PC-3 (cell line): ENCODE data around the gene IL21R. TPM values are rescaled to one million over a fixed set of nuclear protein-coding genes. Genes with fewer than 3 reads are reported as not detected.
A peak's percentile ranks its signal among the peaks of the same experiment; 100 is the strongest.

Experiments used
- ATAC-seq: fragments of 200-7000 bp; cut with Tn5 transposase; 2 replicates; pipeline ENCODE4 v1.9.1; 2020; ENCODE audit warnings: mild to moderate bottlenecking, moderate library complexity
- BruUV-seq: library from RNA; stranded (reverse); fragments of 400-500 nt; replicated peaks from 2 replicates; lab custom pipeline; 2021; lab: Mats Ljungman, UMichigan
- CTCF ChIA-PET: fragments of 300-600 bp; sonication (Branson Sonifier 250); formaldehyde crosslinking; loops from one replicate; lab custom pipeline; 2022; ENCODE audit warnings: antibody characterized with exemption; lab: Charles Lee
- POLR2A ChIA-PET: fragments of 300-600 bp; sonication (Branson Sonifier 250); formaldehyde crosslinking; loops from one replicate; lab custom pipeline; 2022; ENCODE audit warnings: antibody characterized with exemption; ENCODE audit not compliant: unreplicated experiment; lab: Charles Lee
- DNase-seq: peaks from one replicate; pipeline ENCODE4 v3.0.0-alpha.2; 2015
- H2AFZ ChIP-seq: fragments of 300-600 bp; sonication (generic); 2 replicates; pipeline ENCODE4 v1.6.0; 2016; ENCODE audit warnings: antibody characterized with exemption, low read length
- H3F3A ChIP-seq: fragments of 300-600 bp; sonication (generic); one replicate; pipeline ENCODE4 v1.6.0; 2017; ENCODE audit warnings: antibody characterized with exemption, low read length, control low read depth, mild to moderate bottlenecking; ENCODE audit not compliant: unreplicated experiment
- H3K27ac ChIP-seq: fragments of 300-600 bp; sonication (generic); 2 replicates; pipeline ENCODE4 v1.5.1; 2016; ENCODE audit warnings: mild to moderate bottlenecking, low read length
- H3K27me3 ChIP-seq: fragments of 300-600 bp; sonication (generic); 2 replicates; pipeline ENCODE4 v1.6.1; 2016; ENCODE audit warnings: low read length, mixed read lengths
- H3K36me3 ChIP-seq: fragments of 300-600 bp; sonication (generic); 2 replicates; pipeline ENCODE4 v1.6.1; 2016; ENCODE audit warnings: low read depth, mixed run types, low read length, mixed read lengths
- H3K4me1 ChIP-seq: fragments of 300-600 bp; sonication (generic); 2 replicates; pipeline ENCODE4 v1.5.1; 2016; ENCODE audit warnings: low read length; ENCODE audit not compliant: insufficient read depth
- H3K4me2 ChIP-seq: fragments of 300-600 bp; sonication (generic); 2 replicates; pipeline ENCODE4 v1.6.0; 2016; ENCODE audit warnings: low read length
- H3K4me3 ChIP-seq: fragments of 300-600 bp; sonication (generic); 2 replicates; pipeline ENCODE4 v1.5.1; 2016; ENCODE audit warnings: mild to moderate bottlenecking, low read length, mixed read lengths
- H3K79me2 ChIP-seq: fragments of 300-600 bp; sonication (generic); 2 replicates; pipeline ENCODE4 v1.6.1; 2017; ENCODE audit warnings: low read length, mixed read lengths
- H3K9ac ChIP-seq: fragments of 300-600 bp; sonication (generic); 2 replicates; pipeline ENCODE4 v1.6.0; 2016; ENCODE audit warnings: mild to moderate bottlenecking, low read length
- H3K9me2 ChIP-seq: fragments of 300-600 bp; sonication (generic); replicated peaks from 2 replicates; pipeline ENCODE4 v1.6.1; 2016; ENCODE audit warnings: mixed run types, low read length, mixed read lengths
- H3K9me3 ChIP-seq: fragments of 300-600 bp; sonication (generic); 2 replicates; pipeline ENCODE4 v1.6.1; 2016; ENCODE audit warnings: low read length, mixed read lengths
- H4K20me1 ChIP-seq: fragments of 300-600 bp; sonication (generic); 2 replicates; pipeline ENCODE4 v1.6.1; 2016; ENCODE audit warnings: low read length, mixed read lengths
- CTCF ChIP-seq: fragments of 300-600 bp; sonication (generic); conservative IDR thresholded peaks from 2 replicates; pipeline ENCODE4 v1.5.1; 2017; ENCODE audit warnings: antibody characterized with exemption, low read depth, mild to moderate bottlenecking, low read length
- EZH2 ChIP-seq: fragments of 300-600 bp; sonication (generic); IDR thresholded peaks from one replicate; pipeline ENCODE4 v1.6.1; 2017; ENCODE audit warnings: antibody characterized with exemption, mild to moderate bottlenecking, low read length; ENCODE audit not compliant: unreplicated experiment
- EZH2phosphoT487 ChIP-seq: fragments of 300-600 bp; sonication (generic); IDR thresholded peaks from 2 replicates; pipeline ENCODE4 v1.6.1; 2018; ENCODE audit warnings: mild to moderate bottlenecking, antibody characterized with exemption, low read length, borderline replicate concordance
- intact Hi-C: fragments of 100-400 bp; cut with micrococcal nuclease; formaldehyde crosslinking; loops from 2 replicates; pipeline ENCODE4 v1.9.0; 2023
- total RNA-seq: library from RNA; depleted of rRNA; stranded (reverse); fragments of >200 nt; gene quantifications from 2 replicates; pipeline ENCODE4 v1.2.3, GENCODE V29; 2014

The IL21R gene
- total RNA-seq, 1 experiment from 2014 or later = 0.55 TPM

- Histone ChIP-seq H3K9me3 (no peaks in the 10 kb centered on the region), H2AFZ (0 out of 2 replicates have a peak overlapping the region, but pooled peaks have one; percentile 26), H3K4me1 (no peaks in the 10 kb centered on the region; the same call in 1 of the 2 replicates), H3F3A (no peaks in the 10 kb centered on the region), H3K4me3 (no peak overlapping the region), H3K27me3 (no peaks in the 10 kb centered on the region), H3K9me2 (no peaks in the 10 kb centered on the region), H4K20me1 (no peaks in the 10 kb centered on the region), H3K4me2 (no peak overlapping the region), H3K9ac (no peak overlapping the region), H3K79me2 (no peaks in the 10 kb centered on the region), H3K27ac (no peak overlapping the region), H3K36me3 (no peaks in the 10 kb centered on the region)
- intact Hi-C loops = no loop called here
- ChIA-PET POLR2A (no interaction called here), CTCF (no interaction called here)
- ATAC-seq (no peak), DNase-seq (no peak)
- no peak for TF ChIP-seq EZH2phosphoT487
- no peak for TF ChIP-seq CTCF
- no peak for TF ChIP-seq EZH2
- no TSS peak for BruUV-seq
These were observed 988 bp upstream of the IL21R start for GRCh38 chr16:27400751-27401620.

GRCh38 chr16:27402569-27402963, 592 bp downstream of the IL21R start:
- Histone ChIP-seq H3F3A (no peaks in the 10 kb centered on the region), H3K9me3 (no peaks in the 10 kb centered on the region), H3K36me3 (no peaks in the 10 kb centered on the region), H3K4me1 (no peaks in the 10 kb centered on the region; the same call in 1 of the 2 replicates), H4K20me1 (no peaks in the 10 kb centered on the region), H3K9me2 (no peaks in the 10 kb centered on the region), H2AFZ (no peak overlapping the region), H3K27me3 (no peaks in the 10 kb centered on the region), H3K9ac (no peak overlapping the region), H3K27ac (no peak overlapping the region), H3K79me2 (no peaks in the 10 kb centered on the region), H3K4me3 (no peak overlapping the region), H3K4me2 (no peak overlapping the region)
- DNase-seq = no peak
- ATAC-seq = no peak
- no TSS peak for BruUV-seq
- ChIA-PET CTCF (no interaction called here), POLR2A (no interaction called here)
- TF ChIP-seq EZH2phosphoT487 = no peak
- no peak for TF ChIP-seq EZH2
- TF ChIP-seq CTCF = no peak
- intact Hi-C loops = no loop called here

- Histone ChIP-seq H3K9me2 (no peaks in the 10 kb centered on the region), H3K9me3 (no peaks in the 10 kb centered on the region), H4K20me1 (no peaks in the 10 kb centered on the region), H3K27ac (no peak overlapping the region), H3F3A (no peaks in the 10 kb centered on the region), H3K79me2 (no peaks in the 10 kb centered on the region), H3K27me3 (no peaks in the 10 kb centered on the region), H3K4me1 (no peaks in the 10 kb centered on the region; the same call in 1 of the 2 replicates), H3K4me3 (no peak overlapping the region), H3K4me2 (no peak overlapping the region), H3K9ac (no peak overlapping the region), H3K36me3 (no peaks in the 10 kb centered on the region), H2AFZ (no peak overlapping the region)
- ChIA-PET POLR2A (no interaction called here), CTCF (no interaction called here)
- BruUV-seq = no TSS peak
- ATAC-seq = no peak
- no peak for DNase-seq
- intact Hi-C loops = no loop called here
- no peak for TF ChIP-seq CTCF
- TF ChIP-seq EZH2 = no peak
- no peak for TF ChIP-seq EZH2phosphoT487
These were observed 1.1 kb downstream of the IL21R start for GRCh38 chr16:27402964-27403600.
